GM21367 (cell line): Measurements from ENCODE around the gene GALNT2.

Experiments
- ATAC-seq: cut with Tn5 transposase; IDR thresholded peaks from one replicate; pipeline ENCODE4 v1.9.1; 2021; ENCODE audit not compliant: unreplicated experiment

GALNT2 gene

GRCh38 chr1:230125640-230126528 lies 58.8 kb downstream of the GALNT2 start:
- no peak for ATAC-seq

- no peak for ATAC-seq
Observed at GRCh38 chr1:230126529-230127104, 59.6 kb downstream of the GALNT2 start.

GRCh38 chr1:230127105-230128054 lies 60.3 kb downstream of the GALNT2 start:
- no peak for ATAC-seq

GRCh38 chr1:230128569-230129285 lies 61.7 kb downstream of the GALNT2 start:
- ATAC-seq = no peak

GRCh38 chr1:230129341-230129740 lies 62.3 kb downstream of the GALNT2 start:
- ATAC-seq = no peak

- ATAC-seq = no peak
Observed at GRCh38 chr1:230130172-230130944, 63.3 kb downstream of the GALNT2 start.

GRCh38 chr1:230131457-230131856 lies 64.4 kb downstream of the GALNT2 start:
- no peak for ATAC-seq

- no peak for ATAC-seq
Observed at GRCh38 chr1:230132758-230133157, 65.7 kb downstream of the GALNT2 start.

- ATAC-seq = no peak
Observed at GRCh38 chr1:230135726-230136125, 68.7 kb downstream of the GALNT2 start.

GRCh38 chr1:230136453-230137336 lies 69.7 kb downstream of the GALNT2 start:
- no peak for ATAC-seq

GRCh38 chr1:230137337-230137815 lies 70.3 kb downstream of the GALNT2 start:
- no peak for ATAC-seq

- ATAC-seq = no peak
Observed at GRCh38 chr1:230138561-230139239, 71.7 kb downstream of the GALNT2 start.

- ATAC-seq = no peak
Observed at GRCh38 chr1:230139315-230139714, 72.3 kb downstream of the GALNT2 start.

GRCh38 chr1:230139741-230140140 lies 72.7 kb downstream of the GALNT2 start:
- no peak for ATAC-seq

- ATAC-seq = no peak
Observed at GRCh38 chr1:230140221-230141020, 73.4 kb downstream of the GALNT2 start.

GRCh38 chr1:230141021-230141648 lies 74.1 kb downstream of the GALNT2 start:
- no peak for ATAC-seq
